ENCODE results near the gene CABP7.
A peak's percentile ranks its signal among the peaks of the same experiment; 100 is the strongest.

Gene CABP7

DNA sequence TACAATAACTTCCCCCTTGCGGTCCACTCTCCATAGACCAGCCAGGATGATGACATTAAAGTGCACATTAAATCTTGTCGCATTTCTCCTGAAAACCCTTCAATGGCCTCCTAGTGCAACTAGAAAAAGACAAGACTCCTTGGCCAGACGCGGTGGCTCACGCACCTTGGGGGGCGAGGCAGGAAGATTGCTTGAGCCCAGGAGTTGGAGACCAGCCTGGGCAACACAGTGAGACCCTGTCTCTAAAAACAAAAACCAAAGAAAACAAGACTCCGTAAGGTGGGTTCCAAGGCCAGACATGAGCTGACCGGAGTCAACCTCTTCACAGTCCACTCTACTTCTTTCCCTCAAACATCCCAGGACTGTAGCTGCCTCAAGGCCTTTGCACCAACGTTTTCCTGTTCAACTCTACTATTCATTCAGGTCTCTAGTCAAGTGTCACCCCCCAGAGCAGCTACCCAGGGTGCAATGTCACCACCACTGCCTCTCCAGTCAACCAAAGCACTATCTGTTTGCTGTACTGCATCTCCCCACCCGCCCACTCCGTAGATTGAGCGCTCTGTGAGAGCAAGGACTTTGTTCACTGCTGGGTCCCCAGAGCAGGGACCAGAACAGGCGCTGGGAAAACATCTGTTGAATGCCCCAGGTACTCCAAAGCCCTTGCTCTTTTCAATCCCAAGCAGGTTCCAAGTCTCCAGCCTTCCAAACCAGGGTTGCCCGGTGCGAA is 46.3 kb downstream of the CABP7 start:
- DNase-seq (ENCODE audit: low read depth, low spot score), result no peak

DNA sequence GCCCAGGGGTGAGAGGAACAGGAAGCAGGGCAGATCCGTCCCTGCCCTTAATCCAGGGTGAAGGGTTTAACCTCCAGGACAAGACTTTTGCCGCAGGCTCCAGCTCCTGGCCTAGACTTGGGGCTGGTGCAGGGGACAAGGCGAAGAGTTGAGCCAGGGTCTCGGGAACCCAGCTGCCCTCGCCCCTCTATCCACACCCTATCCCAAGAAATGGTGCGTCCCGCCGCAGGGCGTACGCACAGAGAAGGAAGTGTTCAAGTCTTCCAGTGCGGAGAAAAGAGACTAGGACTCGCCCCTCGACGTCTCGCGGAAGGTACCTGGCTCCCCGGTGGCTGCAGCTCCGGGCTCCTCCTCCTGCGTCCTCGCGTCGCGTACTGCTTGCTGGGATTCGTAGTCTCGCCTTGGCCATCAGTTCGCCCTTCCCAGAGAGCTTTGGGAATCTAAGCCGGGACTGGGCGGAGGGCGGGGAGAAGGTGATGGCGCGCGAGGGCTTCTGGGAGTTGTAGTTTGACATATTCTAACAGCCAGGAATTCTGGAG is 46.9 kb downstream of the CABP7 start, which contains the start of gene ZMAT5:
ZMAT5 (minus strand) TSS at position 376 of the 539 bp plus-strand sequence. CDS start 18,463 bp downstream, outside the sequence.
- peak; percentile 97 for DNase-seq (ENCODE audit: low read depth, low spot score)
- TF ChIP-seq CTCF (IDR thresholded peaks at IDR 0.05; ENCODE audit: low read depth, low read length), result no peak
- H3K4me3 ChIP-seq (ENCODE audit: low read depth, low read length), result peak within 1 kb of the TSS; percentile 100
- in situ Hi-C loops (cut with HindIII; ENCODE audit: low sequenced_read_pairs), result no loop called here

More for the DNA sequence above, 46.3 kb downstream of the CABP7 start:
- peak overlapping the region; percentile 100 for H3K4me3 ChIP-seq (ENCODE audit: low read depth, low read length)
- in situ Hi-C loops (cut with HindIII; ENCODE audit: low sequenced_read_pairs), result no loop called here
- no peak for TF ChIP-seq CTCF (IDR thresholded peaks at IDR 0.05; ENCODE audit: low read depth, low read length)

DNA sequence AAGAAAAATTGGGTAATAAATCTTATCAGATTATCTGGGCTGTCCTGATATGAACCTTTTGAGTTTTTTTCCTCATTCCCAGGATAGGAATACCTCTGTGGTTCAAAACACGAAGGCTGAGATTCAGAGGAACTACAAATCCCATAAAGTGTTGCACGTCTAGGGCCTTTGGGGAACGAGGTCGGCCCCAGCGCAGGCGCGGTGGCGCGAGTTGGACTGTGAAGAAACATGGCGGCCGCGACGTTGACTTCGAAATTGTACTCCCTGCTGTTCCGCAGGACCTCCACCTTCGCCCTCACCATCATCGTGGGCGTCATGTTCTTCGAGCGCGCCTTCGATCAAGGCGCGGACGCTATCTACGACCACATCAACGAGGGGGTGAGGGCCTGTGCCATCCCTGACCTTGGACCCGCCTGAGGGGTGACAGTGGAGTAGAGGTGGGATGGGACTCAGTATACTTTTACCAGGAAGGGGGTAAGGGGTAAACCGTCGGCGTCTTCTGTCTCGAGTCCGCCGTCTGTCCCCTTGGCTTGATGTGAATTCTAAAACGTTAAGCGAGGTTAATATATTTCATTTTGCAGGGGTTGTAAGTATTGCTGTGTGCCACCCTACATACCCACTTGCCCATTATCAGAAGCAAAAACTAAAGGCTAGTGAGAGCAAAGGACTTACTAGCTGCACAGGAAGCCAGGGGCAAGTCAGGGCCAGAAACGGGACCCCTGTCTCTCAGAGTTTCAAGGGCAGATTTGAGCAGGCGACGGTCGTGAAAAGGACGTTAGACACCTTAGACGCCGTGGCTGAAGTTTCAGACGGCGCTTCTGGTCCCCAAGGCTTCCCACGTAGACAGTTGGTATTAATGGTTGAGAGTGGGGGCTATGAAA is 47.6 kb downstream of the CABP7 start, which contains the start of gene UQCR10:
UQCR10 (plus strand) TSS at position 199 of the 881 bp plus-strand sequence; CDS start at position 229, 30 bp downstream.
- in situ Hi-C loops (cut with HindIII; ENCODE audit: low sequenced_read_pairs), result no loop called here
- no peak for TF ChIP-seq CTCF (IDR thresholded peaks at IDR 0.05; ENCODE audit: low read depth, low read length)
- peak; percentile 95 for DNase-seq (ENCODE audit: low read depth, low spot score)
- H3K4me3 ChIP-seq (ENCODE audit: low read depth, low read length), result peak within 1 kb of the TSS; percentile 100

- in situ Hi-C loops (cut with HindIII; ENCODE audit: low sequenced_read_pairs), result no loop called here
Measured at GRCh38 chr22:29768052-29768693, 48.4 kb downstream of the CABP7 start.

GRCh38 chr22:29769723-29770321 is 50.0 kb downstream of the CABP7 start:
- DNase-seq (ENCODE audit: low read depth, low spot score), result no peak
- TF ChIP-seq CTCF (IDR thresholded peaks at IDR 0.05; ENCODE audit: low read depth, low read length), result no peak
- H3K4me3 ChIP-seq (ENCODE audit: low read depth, low read length), result no peak overlapping the region
- in situ Hi-C loops (cut with HindIII; ENCODE audit: low sequenced_read_pairs), result no loop called here

More at GRCh38 chr22:29768052-29768693, 48.4 kb downstream of the CABP7 start:
- no peak for TF ChIP-seq CTCF (IDR thresholded peaks at IDR 0.05; ENCODE audit: low read depth, low read length)
- no peak for DNase-seq (ENCODE audit: low read depth, low spot score)
- peak overlapping the region; percentile 100 for H3K4me3 ChIP-seq (ENCODE audit: low read depth, low read length)
